HepG2 (cell line): ENCODE data around the gene HOXA4. TPM values are rescaled to one million over a fixed set of nuclear protein-coding genes. Genes with fewer than 3 reads are reported as not detected.

Experiments used
- ATAC-seq: fragments of 200-7000 bp; cut with Tn5 transposase; 3 replicates; pipeline ENCODE4 v1.9.1; 2020; ENCODE audit warnings: mild to moderate bottlenecking, moderate library complexity
- Bru-seq: library from RNA; stranded (reverse); fragments of 400-500 nt; gene quantifications from one replicate; lab custom pipeline; 2021; lab: Mats Ljungman, UMichigan
- BruChase-seq, 2 experiments: library from RNA; stranded (reverse); fragments of 400-500 nt; gene quantifications; one replicate each; lab custom pipeline; 2021; lab: Mats Ljungman, UMichigan
- BruUV-seq: library from RNA; stranded (reverse); fragments of 400-500 nt; replicated peaks from 2 replicates; lab custom pipeline; 2021; lab: Mats Ljungman, UMichigan
- CTCF ChIA-PET: fragments of 300-600 bp; formaldehyde crosslinking; extraction: SDS; loops from one replicate; lab custom pipeline; 2021; ENCODE audit warnings: low total read pairs, inconsistent platforms, low intra/inter-chr PET ratio; lab: Yijun Ruan, JAX
- POLR2A ChIA-PET: fragments of 350-600 bp; sonication (Branson Sonifier 250); formaldehyde crosslinking; loops from one replicate; lab custom pipeline; 2020; ENCODE audit warnings: antibody characterized with exemption, inconsistent platforms; lab: Yijun Ruan, JAX
- DNase-seq: peaks from one replicate; pipeline ENCODE4 v3.0.0-alpha.2; 2015; ENCODE audit warnings: low spot score
- FAIRE-seq: peaks from 3 replicates; lab custom pipeline; 2011; peaks lifted over from hg19 to GRCh38; lab: Jason Lieb, UNC
- H2AFZ ChIP-seq: one replicate; pipeline ENCODE4 v1.6.1; 2011; ENCODE audit warnings: low read length, inconsistent platforms
- H3K27ac ChIP-seq: fragments of 300-600 bp; 3 replicates; pipeline ENCODE4 v1.8.0; 2011; ENCODE audit warnings: mixed run types, mild to moderate bottlenecking, mixed read lengths, low read length, inconsistent platforms; ENCODE audit not compliant: insufficient read depth; ENCODE audit errors: extremely low read length
- H3K27me3 ChIP-seq, 2 experiments: fragments of 200-600 bp in 1 of 2; 2 replicates in 1 of 2; 3 replicates in 1 of 2; pipeline versions ENCODE4 v1.6.0 to v1.8.0; 2011; ENCODE audit warnings: low read length in 2 of 2, mild to moderate bottlenecking in 2 of 2, moderate library complexity in 2 of 2, inconsistent platforms in 1 of 2; ENCODE audit not compliant: insufficient read depth in 2 of 2, control insufficient read depth in 1 of 2
- H3K36me3 ChIP-seq, 2 experiments: fragments of 200-600 bp in 1 of 2; replicated peaks in 1 of 2; 2 replicates in 1 of 2; 3 replicates in 1 of 2; pipeline versions ENCODE4 v1.5.1 to v1.8.0; 2011; ENCODE audit warnings: low read length in 2 of 2, inconsistent platforms in 1 of 2; ENCODE audit not compliant: insufficient read depth in 2 of 2, control insufficient read depth in 1 of 2
- H3K4me1 ChIP-seq: 2 replicates; pipeline ENCODE4 v1.5.1; 2012; ENCODE audit warnings: low read length, inconsistent platforms; ENCODE audit not compliant: insufficient read depth
- H3K4me2 ChIP-seq: 2 replicates; pipeline ENCODE4 v1.6.0; 2011; ENCODE audit warnings: low read depth, low read length, inconsistent platforms
- H3K4me3 ChIP-seq, 3 experiments: fragments of 200-600 bp in 1 of 3; sonication (generic), shearing (Covaris generic) in 1 of 3; replicated peaks in 1 of 3; 2 replicates each; pipeline ENCODE4 v1.5.1; 2011 to 2016; ENCODE audit warnings: low read length in 3 of 3, inconsistent platforms in 2 of 3, low read depth in 2 of 3, mild to moderate bottlenecking in 2 of 3, control low read depth in 1 of 3, mixed read lengths in 1 of 3; ENCODE audit not compliant: insufficient read depth in 1 of 3
- H3K79me2 ChIP-seq: one replicate; pipeline ENCODE4 v1.6.1; 2011; ENCODE audit warnings: low read length, inconsistent platforms; ENCODE audit not compliant: insufficient read depth
- H3K9ac ChIP-seq: 2 replicates; pipeline ENCODE4 v1.6.0; 2011; ENCODE audit warnings: mild to moderate bottlenecking, low read depth, low read length, inconsistent platforms; ENCODE audit not compliant: insufficient read depth
- H3K9me3 ChIP-seq: 2 replicates; pipeline ENCODE4 v1.5.1; 2012; ENCODE audit warnings: mild to moderate bottlenecking, low read length
- H4K20me1 ChIP-seq: 2 replicates; pipeline ENCODE4 v1.6.0; 2011; ENCODE audit warnings: inconsistent platforms, mild to moderate bottlenecking, low read length, moderate library complexity; ENCODE audit not compliant: insufficient read depth
- FOXK1 ChIP-seq: sonication (generic); formaldehyde crosslinking; IDR thresholded peaks from 2 replicates; pipeline ENCODE4 v1.4.0; 2020; ENCODE audit warnings: low read depth, missing genetic modification reagents, borderline replicate concordance
- HNRNPK ChIP-seq: fragments of 200-400 bp; formaldehyde crosslinking; IDR thresholded peaks from 2 replicates; pipeline ENCODE4 v1.6.1; 2018; ENCODE audit warnings: low read length, low read depth, moderate library complexity, mild to moderate bottlenecking; ENCODE audit not compliant: poor library complexity, severe bottlenecking
- TOPORS ChIP-seq: sonication (generic); formaldehyde crosslinking; IDR thresholded peaks from 2 replicates; pipeline ENCODE4 v1.8.0; 2023; ENCODE audit warnings: mild to moderate bottlenecking, missing genetic modification reagents
- ZBTB3 ChIP-seq: sonication (generic); formaldehyde crosslinking; IDR thresholded peaks from 2 replicates; pipeline ENCODE4 v1.4.0; 2020; ENCODE audit warnings: low read depth, mild to moderate bottlenecking, moderate library complexity, missing genetic modification reagents, borderline replicate concordance
- ZMYM2 ChIP-seq: sonication (generic); formaldehyde crosslinking; IDR thresholded peaks from 2 replicates; pipeline ENCODE4 v1.8.0; 2022; ENCODE audit warnings: mild to moderate bottlenecking, missing genetic modification reagents
- ZNF251 ChIP-seq: sonication (generic); formaldehyde crosslinking; IDR thresholded peaks from 2 replicates; pipeline ENCODE4 v1.9.0; 2021; ENCODE audit warnings: mild to moderate bottlenecking, missing genetic modification reagents
- ZNF281 ChIP-seq: sonication (generic); formaldehyde crosslinking; IDR thresholded peaks from 2 replicates; pipeline ENCODE4 v1.4.0; 2020; ENCODE audit warnings: missing genetic modification reagents, borderline replicate concordance
- ZNF777 ChIP-seq: sonication (generic); formaldehyde crosslinking; IDR thresholded peaks from 2 replicates; pipeline ENCODE4 v1.4.0; 2020; ENCODE audit warnings: missing genetic modification reagents
- WGBS: methylation state at CpG from one replicate; pipeline ENCODE4 v1.1.6; 2017; ENCODE audit warnings: low lambda C conversion rate; 5-methylcytosine and 5-hydroxymethylcytosine counted together
- in situ Hi-C: cut with HindIII; loops from 2 replicates; pipeline ENCODE4 v1.10.0; 2017; ENCODE audit warnings: low pct_unique_long_range_greater_than_20kb; ENCODE audit not compliant: extremely low pct_ligation_motif_present
- intact Hi-C: fragments of 100-400 bp; cut with micrococcal nuclease; formaldehyde crosslinking; loops from one replicate; pipeline ENCODE4 v1.10.0; 2022; ENCODE audit not compliant: unreplicated experiment
- long read RNA-seq, 2 experiments: library from RNA in 1 of 2; library from polyadenylated mRNA in 1 of 2; stranded (forward) in 1 of 2; unstranded in 1 of 2; transcript quantifications; one replicate each; pipeline ENCODE4 v2.0.0, GENCODE V29; 2019 to 2022
- polyA minus RNA-seq, 3 experiments: library from RNA; depleted of rRNA, polyadenylated mRNA; stranded (reverse); fragments of >200 nt; gene quantifications; 2 replicates each; pipeline ENCODE4 v1.2.3, GENCODE V29; 2011; ENCODE audit warnings: low replicate concordance in 1 of 3
- polyA plus RNA-seq, 8 experiments: library from polyadenylated mRNA; depleted of rRNA in 3 of 8; stranded (reverse) in 7 of 8; unstranded in 1 of 8; fragments of >200 nt; fragmentation: Illumina TruSeq in 4 of 8; extraction: Trizol in 4 of 8; gene quantifications; 2 replicates each; pipeline versions ENCODE4 v1.2.1 to v1.2.3, GENCODE V29; 2011 to 2016; ENCODE audit warnings: low read depth in 4 of 8, missing spikeins in 1 of 8, mixed read lengths in 1 of 8; ENCODE audit not compliant: insufficient read depth in 1 of 8
- total RNA-seq, 5 experiments: library from RNA; depleted of rRNA; stranded (reverse); fragments of >200 nt; fragmentation: Illumina TruSeq; extraction: Trizol; gene quantifications; 2 replicates each; pipeline ENCODE4 v1.2.3, GENCODE V29; 2016; ENCODE audit warnings: low read depth in 1 of 5
- TF ChIP-seq, protein P1 (sequence below): fragments of 450-650 bp; IDR thresholded peaks from 2 replicates; pipeline ENCODE4 v1.6.1; 2017
- TF ChIP-seq, protein P2 (sequence below): sonication (generic); formaldehyde crosslinking; IDR thresholded peaks from 2 replicates; pipeline ENCODE4 v1.8.0; 2022; ENCODE audit warnings: mild to moderate bottlenecking, missing genetic modification reagents, borderline replicate concordance

HOXA4 gene
- total RNA-seq (2016; rRNA removed; fragmentation: Illumina TruSeq; extraction: Trizol) (1.8 and 2.4 TPM in 2 replicates), polyA plus RNA-seq (2011; rRNA removed) (4.3 and 5.4 TPM in 2 replicates), polyA minus RNA-seq (2011; rRNA and poly(A)+ RNA removed; ENCODE audit: low replicate concordance) (0.56 and 2.4 TPM in 2 replicates), Bru-seq, nascent RNA (percentile 68 among the genes with signal in this experiment), BruChase-seq, experiment 1, labeled RNA remaining after a 6-hour chase (percentile 76 among the genes with signal in this experiment), BruChase-seq, experiment 2, labeled RNA remaining after a 2-hour chase (percentile 74 among the genes with signal in this experiment)
- total RNA-seq (2016; cell fraction: cytosol; rRNA removed; fragmentation: Illumina TruSeq; extraction: Trizol; ENCODE audit: low read depth): 2.0 and 2.2 TPM in 2 replicates
- total RNA-seq (2016; cell fraction: insoluble cytoplasmic fraction; rRNA removed; fragmentation: Illumina TruSeq; extraction: Trizol): 1.0 and 2.0 TPM in 2 replicates
- 2.9 and 3.2 TPM in 2 replicates for total RNA-seq (2016; cell fraction: membrane; rRNA removed; fragmentation: Illumina TruSeq; extraction: Trizol)
- 0.53 and 1.8 TPM in 2 replicates for total RNA-seq (2016; cell fraction: nucleus; rRNA removed; fragmentation: Illumina TruSeq; extraction: Trizol)
- 4.7 and 6.2 TPM in 2 replicates for polyA plus RNA-seq (2011; cell fraction: cytosol; rRNA removed)
- 5.3 and 5.5 TPM in 2 replicates for polyA plus RNA-seq (2011; cell fraction: nucleus; rRNA removed)
- 5.2 and 7.3 TPM in 2 replicates for polyA plus RNA-seq (2012)
- polyA plus RNA-seq (2016; cell fraction: cytosol; fragmentation: Illumina TruSeq; extraction: Trizol; ENCODE audit: low read depth): 7.9 and 8.8 TPM in 2 replicates
- 7.2 and 9.1 TPM in 2 replicates for polyA plus RNA-seq (2016; cell fraction: insoluble cytoplasmic fraction; fragmentation: Illumina TruSeq; extraction: Trizol; ENCODE audit: low read depth)
- polyA plus RNA-seq (2016; cell fraction: membrane; fragmentation: Illumina TruSeq; extraction: Trizol; ENCODE audit: low read depth): 10.6 and 13.1 TPM in 2 replicates
- polyA plus RNA-seq (2016; cell fraction: nucleus; fragmentation: Illumina TruSeq; extraction: Trizol; ENCODE audit: insufficient read depth, low read depth): 9.4 and 10.8 TPM in 2 replicates
- polyA minus RNA-seq (2011; cell fraction: cytosol; rRNA and poly(A)+ RNA removed): 1.7 and 2.3 TPM in 2 replicates
- 1.4 and 2.7 TPM in 2 replicates for polyA minus RNA-seq (2011; cell fraction: nucleus; rRNA and poly(A)+ RNA removed)
- long read RNA-seq, experiment 1, transcript HOXA4-204 (2 exons, 1,728 nt): major isoform, 5 of 5 reads
- long read RNA-seq, experiment 1, partial matches to known transcripts: 0 of 5 reads
- long read RNA-seq, experiment 1, other reads (novel, unspliced or antisense): 0 of 5 reads
- long read RNA-seq, experiment 2, transcript HOXA4-204 (2 exons, 1,728 nt): major isoform, 10 of 17 reads
- long read RNA-seq, experiment 2, partial matches to known transcripts: 0 of 17 reads
- long read RNA-seq, experiment 2, other reads (novel, unspliced or antisense): 7 of 17 reads

- BruUV-seq: no TSS peak
- Histone ChIP-seq H3K79me2 (no peaks in the 10 kb centered on the region), H3K4me2 (peak within 1 kb of the TSS; percentile 91), H4K20me1 (no peaks in the 10 kb centered on the region), H3K36me3 (no peaks in the 10 kb centered on the region), H2AFZ (no peak within 1 kb of the TSS), H3K27ac (peak within 1 kb of the TSS; percentile 78), H3K27me3 (no peaks in the 10 kb centered on the region), H3K4me1 (peaks cover 90% of the 10 kb centered on the region), H3K9me3 (no peaks in the 10 kb centered on the region), H3K4me3 (peak within 1 kb of the TSS; percentile 62 to 88 (median 69)), H3K9ac (peak within 1 kb of the TSS; percentile 82)
- DNase-seq: peak; percentile 77
- intact Hi-C loops (loop anchor here (1.0 to 5.0 kb wide), 2 partner anchors 8 to 163 kb away; no protein-coding TSS in a partner anchor), in situ Hi-C loops (no loop called here)
- 3% methylated on average over 23 of the region's 67 CpGs for WGBS
- peak; percentile 89 for ATAC-seq
- FAIRE-seq: no peak
- POLR2A ChIA-PET: interaction anchor here (0.8 to 5.0 kb wide), 16 partner anchors 10 to 782 kb away, joined by 3 to 118 read pairs (median 4); partner anchors contain the start of genes HOXA1, HOXA3, HOXA5 and SKAP2
- CTCF ChIA-PET: interaction anchor here (1.3 kb wide), 1 partner anchor 444 kb away, joined by 3 read pairs; no protein-coding TSS in a partner anchor
- TF ChIP-seq ZNF251 (CRISPR knock-in tag): no peak
- TF ChIP-seq TOPORS: peak; percentile 16; the same call in 1 of the 2 replicates
- TF ChIP-seq, protein P1, sequence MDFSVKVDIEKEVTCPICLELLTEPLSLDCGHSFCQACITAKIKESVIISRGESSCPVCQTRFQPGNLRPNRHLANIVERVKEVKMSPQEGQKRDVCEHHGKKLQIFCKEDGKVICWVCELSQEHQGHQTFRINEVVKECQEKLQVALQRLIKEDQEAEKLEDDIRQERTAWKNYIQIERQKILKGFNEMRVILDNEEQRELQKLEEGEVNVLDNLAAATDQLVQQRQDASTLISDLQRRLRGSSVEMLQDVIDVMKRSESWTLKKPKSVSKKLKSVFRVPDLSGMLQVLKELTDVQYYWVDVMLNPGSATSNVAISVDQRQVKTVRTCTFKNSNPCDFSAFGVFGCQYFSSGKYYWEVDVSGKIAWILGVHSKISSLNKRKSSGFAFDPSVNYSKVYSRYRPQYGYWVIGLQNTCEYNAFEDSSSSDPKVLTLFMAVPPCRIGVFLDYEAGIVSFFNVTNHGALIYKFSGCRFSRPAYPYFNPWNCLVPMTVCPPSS: no peak
- TF ChIP-seq, protein P2, sequence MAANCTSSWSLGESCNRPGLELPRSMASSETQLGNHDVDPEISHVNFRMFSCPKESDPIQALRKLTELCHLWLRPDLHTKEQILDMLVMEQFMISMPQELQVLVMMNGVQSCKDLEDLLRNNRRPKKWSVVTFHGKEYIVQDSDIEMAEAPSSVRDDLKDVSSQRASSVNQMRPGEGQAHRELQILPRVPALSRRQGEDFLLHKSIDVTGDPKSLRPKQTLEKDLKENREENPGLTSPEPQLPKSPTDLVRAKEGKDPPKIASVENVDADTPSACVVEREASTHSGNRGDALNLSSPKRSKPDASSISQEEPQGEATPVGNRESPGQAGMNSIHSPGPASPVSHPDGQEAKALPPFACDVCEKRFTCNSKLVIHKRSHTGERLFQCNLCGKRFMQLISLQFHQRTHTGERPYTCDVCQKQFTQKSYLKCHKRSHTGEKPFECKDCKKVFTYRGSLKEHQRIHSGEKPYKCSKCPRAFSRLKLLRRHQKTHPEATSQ: peak; percentile 68; the same call in 1 of the 2 replicates
- TF ChIP-seq HNRNPK: peak; percentile 95
- TF ChIP-seq ZNF281: peak; percentile 90
- peak; percentile 76; the same call in 1 of the 2 replicates for TF ChIP-seq ZNF777
- peak; percentile 46; the same call in 1 of the 2 replicates for TF ChIP-seq FOXK1
- TF ChIP-seq ZMYM2 (CRISPR knock-in tag): peak; percentile 61; the same call in 1 of the 2 replicates
- TF ChIP-seq ZBTB3 (CRISPR knock-in tag): no peak
These were observed at the start of gene HOXA4 for GRCh38 chr7:27130540-27131389. HOXA4 (minus strand) TSS chr7:27130757; CDS start chr7:27130733, 24 bp downstream.
